Measurements from ENCODE around the gene KEL.

KEL gene

GRCh38 chr7:142896741-142897379 is 65.3 kb downstream of the KEL start:
- no peak for DNase-seq

GRCh38 chr7:142896151-142896550 is 66.0 kb downstream of the KEL start:
- DNase-seq, result no peak

GRCh38 chr7:142894985-142895593 is 67.1 kb downstream of the KEL start:
- no peak for DNase-seq

GRCh38 chr7:142894112-142894984 is 67.8 kb downstream of the KEL start:
- DNase-seq, result no peak

GRCh38 chr7:142892951-142893350 is 69.2 kb downstream of the KEL start:
- DNase-seq, result no peak

- no peak for DNase-seq
These were observed 70.6 kb downstream of the KEL start for GRCh38 chr7:142891490-142892082.
